ENCODE data around the gene VIPAS39. TPM values are rescaled to one million over a fixed set of nuclear protein-coding genes. Genes with fewer than 3 reads are reported as not detected.

VIPAS39 gene
- total and polyA plus RNA-seq, 9 of the 15 experiments (the other 6 are each of a cell fraction or from before 2014, with no cell fraction given), result 5.7 to 25.6 (median 9.9) TPM

DNA sequence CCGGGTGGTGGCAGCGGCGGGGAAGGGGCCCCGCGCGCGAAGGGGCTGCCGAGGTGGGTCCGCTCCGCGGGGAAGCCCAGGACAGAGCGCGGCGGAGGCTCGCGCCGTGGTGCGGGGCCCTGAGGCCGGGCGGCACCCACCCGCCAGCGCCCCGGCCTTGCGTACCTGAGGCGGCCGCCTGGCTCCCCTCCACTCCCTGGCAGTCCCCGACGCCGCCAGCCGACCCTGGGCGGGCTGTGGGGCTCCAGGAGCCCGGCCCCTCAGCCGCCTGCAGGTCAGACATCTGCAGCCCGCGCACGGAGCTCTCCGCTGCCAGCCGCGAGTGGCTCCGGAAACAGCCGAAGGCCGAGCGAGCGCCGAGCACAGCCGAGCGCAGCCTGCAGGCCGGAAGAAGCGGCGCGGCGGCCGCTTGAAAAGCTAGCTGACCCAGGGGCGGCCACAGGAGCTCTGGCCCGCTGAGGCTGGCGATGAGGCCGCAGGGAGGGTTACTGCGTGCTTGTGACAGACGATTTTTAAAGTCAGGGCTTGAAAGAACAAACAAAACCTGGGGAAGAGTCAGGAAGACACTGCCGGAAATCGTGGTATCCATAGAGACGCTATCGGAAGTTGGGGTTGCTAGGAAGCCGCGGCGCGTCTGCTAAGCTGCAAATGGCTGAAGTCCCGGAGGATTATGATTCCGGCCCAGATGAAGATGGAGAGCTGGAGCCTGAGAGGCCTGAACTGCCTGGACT, 80.5 kb downstream of the VIPAS39 start, which contains the start of the genes SAMD15 and TMED8 (continued):
- TF ChIP-seq, protein P1, sequence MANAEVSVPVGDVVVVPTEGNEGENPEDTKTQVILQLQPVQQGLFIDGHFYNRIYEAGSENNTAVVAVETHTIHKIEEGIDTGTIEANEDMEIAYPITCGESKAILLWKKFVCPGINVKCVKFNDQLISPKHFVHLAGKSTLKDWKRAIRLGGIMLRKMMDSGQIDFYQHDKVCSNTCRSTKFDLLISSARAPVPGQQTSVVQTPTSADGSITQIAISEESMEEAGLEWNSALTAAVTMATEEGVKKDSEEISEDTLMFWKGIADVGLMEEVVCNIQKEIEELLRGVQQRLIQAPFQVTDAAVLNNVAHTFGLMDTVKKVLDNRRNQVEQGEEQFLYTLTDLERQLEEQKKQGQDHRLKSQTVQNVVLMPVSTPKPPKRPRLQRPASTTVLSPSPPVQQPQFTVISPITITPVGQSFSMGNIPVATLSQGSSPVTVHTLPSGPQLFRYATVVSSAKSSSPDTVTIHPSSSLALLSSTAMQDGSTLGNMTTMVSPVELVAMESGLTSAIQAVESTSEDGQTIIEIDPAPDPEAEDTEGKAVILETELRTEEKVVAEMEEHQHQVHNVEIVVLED (CRISPR knock-in tag; IDR thresholded peaks at IDR 0.05), result no peak
- TF ChIP-seq ZBTB5 (IDR thresholded peaks at IDR 0.05) (no peak), ELF1 (tag; IDR thresholded peaks at IDR 0.05) (peak; percentile 73; the same call in 1 of the 2 replicates), PRDM10 (IDR thresholded peaks at IDR 0.05; ENCODE audit: partially characterized antibody) (no peak), HNRNPUL1 (IDR thresholded peaks at IDR 0.05; ENCODE audit: low read length) (no peak), ZNF76 (CRISPR knock-in tag; IDR thresholded peaks at IDR 0.05; ENCODE audit: borderline replicate concordance) (no peak), RBBP5 (IDR thresholded peaks at IDR 0.05; ENCODE audit: borderline replicate concordance, insufficient read depth, low read length, poor library complexity, severe bottlenecking) (peak; percentile 32)
- TF ChIP-seq, protein P2, sequence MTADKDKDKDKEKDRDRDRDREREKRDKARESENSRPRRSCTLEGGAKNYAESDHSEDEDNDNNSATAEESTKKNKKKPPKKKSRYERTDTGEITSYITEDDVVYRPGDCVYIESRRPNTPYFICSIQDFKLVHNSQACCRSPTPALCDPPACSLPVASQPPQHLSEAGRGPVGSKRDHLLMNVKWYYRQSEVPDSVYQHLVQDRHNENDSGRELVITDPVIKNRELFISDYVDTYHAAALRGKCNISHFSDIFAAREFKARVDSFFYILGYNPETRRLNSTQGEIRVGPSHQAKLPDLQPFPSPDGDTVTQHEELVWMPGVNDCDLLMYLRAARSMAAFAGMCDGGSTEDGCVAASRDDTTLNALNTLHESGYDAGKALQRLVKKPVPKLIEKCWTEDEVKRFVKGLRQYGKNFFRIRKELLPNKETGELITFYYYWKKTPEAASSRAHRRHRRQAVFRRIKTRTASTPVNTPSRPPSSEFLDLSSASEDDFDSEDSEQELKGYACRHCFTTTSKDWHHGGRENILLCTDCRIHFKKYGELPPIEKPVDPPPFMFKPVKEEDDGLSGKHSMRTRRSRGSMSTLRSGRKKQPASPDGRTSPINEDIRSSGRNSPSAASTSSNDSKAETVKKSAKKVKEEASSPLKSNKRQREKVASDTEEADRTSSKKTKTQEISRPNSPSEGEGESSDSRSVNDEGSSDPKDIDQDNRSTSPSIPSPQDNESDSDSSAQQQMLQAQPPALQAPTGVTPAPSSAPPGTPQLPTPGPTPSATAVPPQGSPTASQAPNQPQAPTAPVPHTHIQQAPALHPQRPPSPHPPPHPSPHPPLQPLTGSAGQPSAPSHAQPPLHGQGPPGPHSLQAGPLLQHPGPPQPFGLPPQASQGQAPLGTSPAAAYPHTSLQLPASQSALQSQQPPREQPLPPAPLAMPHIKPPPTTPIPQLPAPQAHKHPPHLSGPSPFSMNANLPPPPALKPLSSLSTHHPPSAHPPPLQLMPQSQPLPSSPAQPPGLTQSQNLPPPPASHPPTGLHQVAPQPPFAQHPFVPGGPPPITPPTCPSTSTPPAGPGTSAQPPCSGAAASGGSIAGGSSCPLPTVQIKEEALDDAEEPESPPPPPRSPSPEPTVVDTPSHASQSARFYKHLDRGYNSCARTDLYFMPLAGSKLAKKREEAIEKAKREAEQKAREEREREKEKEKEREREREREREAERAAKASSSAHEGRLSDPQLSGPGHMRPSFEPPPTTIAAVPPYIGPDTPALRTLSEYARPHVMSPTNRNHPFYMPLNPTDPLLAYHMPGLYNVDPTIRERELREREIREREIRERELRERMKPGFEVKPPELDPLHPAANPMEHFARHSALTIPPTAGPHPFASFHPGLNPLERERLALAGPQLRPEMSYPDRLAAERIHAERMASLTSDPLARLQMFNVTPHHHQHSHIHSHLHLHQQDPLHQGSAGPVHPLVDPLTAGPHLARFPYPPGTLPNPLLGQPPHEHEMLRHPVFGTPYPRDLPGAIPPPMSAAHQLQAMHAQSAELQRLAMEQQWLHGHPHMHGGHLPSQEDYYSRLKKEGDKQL (CRISPR knock-in tag; IDR thresholded peaks at IDR 0.05; ENCODE audit: borderline replicate concordance), result no peak
- TF ChIP-seq, protein P3, sequence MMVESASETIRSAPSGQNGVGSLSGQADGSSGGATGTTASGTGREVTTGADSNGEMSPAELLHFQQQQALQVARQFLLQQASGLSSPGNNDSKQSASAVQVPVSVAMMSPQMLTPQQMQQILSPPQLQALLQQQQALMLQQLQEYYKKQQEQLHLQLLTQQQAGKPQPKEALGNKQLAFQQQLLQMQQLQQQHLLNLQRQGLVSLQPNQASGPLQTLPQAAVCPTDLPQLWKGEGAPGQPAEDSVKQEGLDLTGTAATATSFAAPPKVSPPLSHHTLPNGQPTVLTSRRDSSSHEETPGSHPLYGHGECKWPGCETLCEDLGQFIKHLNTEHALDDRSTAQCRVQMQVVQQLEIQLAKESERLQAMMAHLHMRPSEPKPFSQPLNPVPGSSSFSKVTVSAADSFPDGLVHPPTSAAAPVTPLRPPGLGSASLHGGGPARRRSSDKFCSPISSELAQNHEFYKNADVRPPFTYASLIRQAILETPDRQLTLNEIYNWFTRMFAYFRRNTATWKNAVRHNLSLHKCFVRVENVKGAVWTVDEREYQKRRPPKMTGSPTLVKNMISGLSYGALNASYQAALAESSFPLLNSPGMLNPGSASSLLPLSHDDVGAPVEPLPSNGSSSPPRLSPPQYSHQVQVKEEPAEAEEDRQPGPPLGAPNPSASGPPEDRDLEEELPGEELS (CRISPR knock-in tag; IDR thresholded peaks at IDR 0.05; ENCODE audit: borderline replicate concordance), result no peak
